H1 (cell line): ENCODE measurements around the gene ABCA2. TPM values are rescaled to one million over a fixed set of nuclear protein-coding genes. Genes with fewer than 3 reads are reported as not detected.

Source experiments
- JUND ChIP-seq: IDR thresholded peaks from 2 replicates; pipeline ENCODE4 v1.6.1; 2011; ENCODE audit warnings: mild to moderate bottlenecking, improper control_type of control experiment, low read length
- MAFK ChIP-seq: IDR thresholded peaks from 2 replicates; pipeline ENCODE4 v1.6.1; 2012; ENCODE audit warnings: low read depth, mild to moderate bottlenecking, improper control_type of control experiment, low read length
- TCF12 ChIP-seq: IDR thresholded peaks from 2 replicates; pipeline ENCODE4 v1.6.1; 2011; ENCODE audit warnings: low read depth, mild to moderate bottlenecking, low read length
- polyA plus RNA-seq, 7 experiments: library from polyadenylated mRNA; depleted of rRNA in 3 of 7; stranded (reverse) in 5 of 7; unstranded in 2 of 7; fragments of >200 nt in 5 of 7; fragments of 200-250 nt in 2 of 7; gene quantifications; 1 replicate in 5 of 7; 2 replicates in 1 of 7; 4 replicates in 1 of 7; pipeline versions ENCODE4 v1.2.1 to v1.2.3, GENCODE V29; 2011 to 2013; ENCODE audit warnings: missing spikeins in 2 of 7, mixed read lengths in 2 of 7
- total RNA-seq: library from RNA; stranded (reverse); fragmentation: NEBNext Ultra II Directional; extraction: Animal tissue kit (Norgen Biotek cat#: 25700); gene quantifications from 2 replicates; pipeline ENCODE4 v1.2.1, GENCODE V29; 2021

ABCA2 gene
- total and polyA plus RNA-seq, 2 of the 8 experiments (the other 6 are each of a cell fraction or from before 2014, with no cell fraction given): 12.5 to 14.3 TPM

GRCh38 chr9:137001857-137002645 lies 26.0 kb downstream of the ABCA2 start (continued):
- TF ChIP-seq MAFK (no peak), JUND (no peak), TCF12 (no peak)
- TF ChIP-seq, all 59 proteins: peak for 0
